Measurements from ENCODE around the gene SLC25A20. TPM values are rescaled to one million over a fixed set of nuclear protein-coding genes. Genes with fewer than 3 reads are reported as not detected.

Gene SLC25A20
- total RNA-seq, 1 experiment from 2014 or later = 17.7 TPM

DNA sequence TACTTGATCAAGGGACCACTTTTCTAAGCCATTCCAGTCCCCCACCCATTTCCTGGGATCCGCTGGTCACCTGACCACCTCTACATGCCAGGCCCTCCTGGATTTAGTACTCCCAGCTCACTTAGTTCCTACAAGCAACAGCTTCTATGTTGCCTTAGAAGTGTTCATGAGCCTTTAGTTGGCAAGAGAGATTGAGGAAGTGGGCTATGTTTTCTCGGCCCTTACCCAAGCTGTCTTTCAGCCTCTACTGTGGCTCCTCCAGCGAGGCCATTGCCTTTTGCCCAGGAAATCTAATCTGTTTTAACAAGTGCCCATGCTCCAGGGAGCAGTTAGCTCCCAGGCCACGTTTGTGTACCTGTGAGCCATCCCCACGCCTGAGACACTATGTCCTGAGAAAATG, 46.5 kb downstream of the SLC25A20 start:
- DNase-seq (no peak), ATAC-seq (no peak)
- no peak overlapping the region for H3K4me3 ChIP-seq (ENCODE audit: low read length)
- intact Hi-C loops (cut with micrococcal nuclease) = no loop called here
- no peaks in the 10 kb centered on the region for H3F3A ChIP-seq (ENCODE audit: low read length, unreplicated experiment)
- ChIA-PET POLR2A (ENCODE audit: unreplicated experiment) (no interaction called here), CTCF (no interaction called here)
- H4K20me1 ChIP-seq (ENCODE audit: low read length) = no peaks in the 10 kb centered on the region
- H3K9me3 ChIP-seq (ENCODE audit: low read length) = no peaks in the 10 kb centered on the region
- TF ChIP-seq CTCF (conservative IDR thresholded peaks at IDR 0.05; ENCODE audit: low read depth, low read length) (no peak), EZH2 (IDR thresholded peaks at IDR 0.05; ENCODE audit: low read length, unreplicated experiment) (no peak), EZH2phosphoT487 (IDR thresholded peaks at IDR 0.05; ENCODE audit: borderline replicate concordance, low read length) (no peak)
- no peak overlapping the region for H3K4me2 ChIP-seq (ENCODE audit: low read length)
- no peak overlapping the region for H2AFZ ChIP-seq (ENCODE audit: low read length)
- H3K9ac ChIP-seq (ENCODE audit: low read length) = no peak overlapping the region
- H3K36me3 ChIP-seq (ENCODE audit: low read depth, low read length) = no peaks in the 10 kb centered on the region
- no peaks in the 10 kb centered on the region for H3K4me1 ChIP-seq (ENCODE audit: insufficient read depth, low read length)
- no peak overlapping the region for H3K27ac ChIP-seq (ENCODE audit: low read length)
- BruUV-seq (replicated peaks) = no TSS peak
- H3K79me2 ChIP-seq (ENCODE audit: low read length) = no peaks in the 10 kb centered on the region
- no peaks in the 10 kb centered on the region for H3K9me2 ChIP-seq (replicated peaks; ENCODE audit: low read length)
- H3K27me3 ChIP-seq (ENCODE audit: low read length) = no peaks in the 10 kb centered on the region

DNA sequence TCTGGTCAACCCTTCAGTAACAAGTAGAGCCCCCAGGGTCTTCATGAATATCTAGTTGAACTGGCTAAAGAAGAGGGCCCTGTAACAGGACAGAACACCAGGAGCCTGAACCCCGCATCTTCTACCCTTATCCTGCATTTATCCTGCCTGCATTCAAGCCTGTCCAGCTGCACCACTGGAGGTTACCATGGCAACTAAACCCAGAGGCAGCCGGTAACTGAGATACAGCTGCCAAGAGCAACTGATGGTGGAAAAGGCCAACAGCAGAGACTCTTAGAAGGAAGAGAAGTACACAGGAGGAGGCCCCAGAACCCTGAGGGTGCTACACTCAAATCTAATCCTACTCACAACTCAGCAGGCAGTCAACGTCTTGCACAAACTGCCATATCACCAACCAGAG, 47.3 kb downstream of the SLC25A20 start:
- Histone ChIP-seq H3K9me2 (replicated peaks; ENCODE audit: low read length) (no peaks in the 10 kb centered on the region), H3K79me2 (ENCODE audit: low read length) (peaks cover 5% of the 10 kb centered on the region), H3F3A (ENCODE audit: low read length, unreplicated experiment) (no peaks in the 10 kb centered on the region), H3K27me3 (ENCODE audit: low read length) (no peaks in the 10 kb centered on the region), H3K9me3 (ENCODE audit: low read length) (no peaks in the 10 kb centered on the region), H3K4me1 (ENCODE audit: insufficient read depth, low read length) (no peaks in the 10 kb centered on the region), H3K36me3 (ENCODE audit: low read depth, low read length) (no peaks in the 10 kb centered on the region), H4K20me1 (ENCODE audit: low read length) (no peaks in the 10 kb centered on the region), H3K4me3 (ENCODE audit: low read length) (no peak overlapping the region), H3K4me2 (ENCODE audit: low read length) (no peak overlapping the region), H3K27ac (ENCODE audit: low read length) (no peak overlapping the region), H3K9ac (ENCODE audit: low read length) (no peak overlapping the region), H2AFZ (ENCODE audit: low read length) (no peak overlapping the region)
- BruUV-seq (replicated peaks) = no TSS peak
- ChIA-PET CTCF (no interaction called here), POLR2A (ENCODE audit: unreplicated experiment) (no interaction called here)
- intact Hi-C loops (cut with micrococcal nuclease) = no loop called here
- no peak for ATAC-seq
- no peak for DNase-seq
- TF ChIP-seq EZH2phosphoT487 (IDR thresholded peaks at IDR 0.05; ENCODE audit: borderline replicate concordance, low read length) (no peak), EZH2 (IDR thresholded peaks at IDR 0.05; ENCODE audit: low read length, unreplicated experiment) (no peak), CTCF (conservative IDR thresholded peaks at IDR 0.05; ENCODE audit: low read depth, low read length) (no peak)

- DNase-seq = no peak
- H3K4me1 ChIP-seq (ENCODE audit: insufficient read depth, low read length) = peaks cover 7% of the 10 kb centered on the region
- BruUV-seq (replicated peaks) = no TSS peak
- H3K9me3 ChIP-seq (ENCODE audit: low read length) = no peaks in the 10 kb centered on the region
- H3K9me2 ChIP-seq (replicated peaks; ENCODE audit: low read length) = no peaks in the 10 kb centered on the region
- peaks cover 9% of the 10 kb centered on the region; the same call in 1 of the 2 replicates for H4K20me1 ChIP-seq (ENCODE audit: low read length)
- ATAC-seq = no peak
- CTCF ChIA-PET = no interaction called here
- no peak overlapping the region for H3K9ac ChIP-seq (ENCODE audit: low read length)
- no peak overlapping the region for H3K4me2 ChIP-seq (ENCODE audit: low read length)
- H3K79me2 ChIP-seq (ENCODE audit: low read length) = peaks cover 22% of the 10 kb centered on the region
- H2AFZ ChIP-seq (ENCODE audit: low read length) = no peak overlapping the region
- no peaks in the 10 kb centered on the region for H3K27me3 ChIP-seq (ENCODE audit: low read length)
- no peak overlapping the region for H3K27ac ChIP-seq (ENCODE audit: low read length)
- POLR2A ChIA-PET (ENCODE audit: unreplicated experiment) = no interaction called here
- no peak overlapping the region for H3K4me3 ChIP-seq (ENCODE audit: low read length)
- intact Hi-C loops (cut with micrococcal nuclease) = no loop called here
- no peaks in the 10 kb centered on the region for H3K36me3 ChIP-seq (ENCODE audit: low read depth, low read length)
- H3F3A ChIP-seq (ENCODE audit: low read length, unreplicated experiment) = no peaks in the 10 kb centered on the region
- TF ChIP-seq CTCF (conservative IDR thresholded peaks at IDR 0.05; ENCODE audit: low read depth, low read length) = no peak
- no peak for TF ChIP-seq EZH2phosphoT487 (IDR thresholded peaks at IDR 0.05; ENCODE audit: borderline replicate concordance, low read length)
- no peak for TF ChIP-seq EZH2 (IDR thresholded peaks at IDR 0.05; ENCODE audit: low read length, unreplicated experiment)
Observed at GRCh38 chr3:48848816-48849515, 49.7 kb downstream of the SLC25A20 start.

Data from PC-3 (cell line).